GM18498 (cell line): Measurements from ENCODE around the gene TRAPPC1.
A peak's percentile ranks its signal among the peaks of the same experiment; 100 is the strongest.

Experiments used
- ATAC-seq: cut with Tn5 transposase; IDR thresholded peaks from one replicate; pipeline ENCODE4 v1.9.1; 2021; ENCODE audit warnings: mild to moderate bottlenecking, moderate library complexity; ENCODE audit not compliant: unreplicated experiment

Gene TRAPPC1

DNA sequence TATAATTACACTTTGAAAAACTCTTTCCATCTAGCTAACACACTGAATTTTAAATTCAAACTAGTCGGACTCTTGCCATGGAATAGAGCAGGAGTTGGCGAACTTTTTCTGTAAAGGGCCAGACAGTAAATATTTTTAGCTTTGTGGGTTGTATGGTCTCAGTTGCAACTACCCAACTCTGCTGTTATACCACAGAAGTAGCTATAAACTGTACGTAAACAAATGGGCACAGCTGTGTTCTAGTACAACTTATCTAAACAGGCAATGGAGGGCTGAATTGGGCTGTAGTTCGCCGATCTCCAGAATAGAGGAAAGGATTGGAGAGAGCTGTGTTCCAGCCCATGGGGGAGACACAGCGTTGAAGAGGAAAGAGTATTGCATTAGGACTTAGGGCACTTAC, 9.0 kb upstream of the TRAPPC1 start:
- no peak for ATAC-seq

DNA sequence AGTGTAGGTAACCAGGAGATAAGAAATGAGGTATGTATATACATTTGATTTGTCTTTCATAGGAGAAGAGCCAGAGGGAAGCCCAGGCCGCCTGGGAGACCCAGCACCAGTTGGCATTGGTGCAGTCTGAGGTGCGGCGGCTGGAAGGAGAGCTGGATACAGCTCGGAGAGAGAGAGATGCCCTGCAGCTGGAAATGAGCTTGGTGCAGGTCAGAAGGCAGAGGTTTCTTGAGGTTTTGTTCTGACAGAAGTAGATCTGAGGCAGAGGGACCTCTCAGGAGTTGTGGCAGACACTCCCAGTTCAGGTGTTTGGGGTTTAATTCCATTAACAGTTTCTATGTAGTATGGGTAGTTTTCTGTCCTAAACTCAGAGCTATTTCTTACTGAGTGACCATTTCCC, 8.3 kb upstream of the TRAPPC1 start:
- ATAC-seq, result no peak

DNA sequence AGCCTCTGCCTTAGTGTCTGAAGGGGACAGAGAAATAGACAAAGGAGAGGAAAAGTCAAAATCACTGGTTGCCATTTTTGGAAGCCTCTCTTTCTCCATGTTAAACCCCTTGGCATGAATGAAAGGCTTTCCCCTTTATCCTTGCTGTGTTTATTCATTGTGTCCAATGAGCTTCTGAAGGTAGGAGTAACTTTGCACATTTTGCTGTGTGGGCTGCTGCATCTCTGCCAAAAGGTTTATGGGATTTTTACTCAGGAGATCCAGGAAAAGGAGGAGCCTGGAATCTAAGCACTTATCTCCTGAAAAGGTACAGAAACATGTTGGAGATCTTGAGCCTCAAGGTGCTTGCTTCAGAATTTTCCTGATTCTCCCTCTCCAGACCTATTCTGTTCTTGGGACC, 4.1 kb upstream of the TRAPPC1 start:
- ATAC-seq, result no peak

DNA sequence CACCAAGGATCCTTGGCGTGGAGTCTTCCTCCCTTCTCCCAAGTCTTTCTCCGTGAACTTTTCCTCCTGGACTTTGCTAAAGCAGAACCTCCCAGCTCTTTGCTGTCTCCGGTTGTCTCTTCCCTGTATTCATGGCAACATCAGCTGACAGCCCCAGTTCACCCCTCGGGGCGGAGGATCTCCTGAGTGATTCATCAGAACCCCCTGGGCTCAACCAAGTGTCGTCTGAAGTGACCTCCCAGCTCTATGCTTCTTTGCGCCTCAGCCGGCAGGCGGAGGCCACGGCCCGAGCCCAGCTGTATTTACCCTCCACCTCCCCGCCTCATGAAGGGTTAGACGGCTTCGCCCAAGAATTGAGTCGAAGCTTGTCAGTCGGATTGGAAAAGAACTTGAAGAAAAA, 1.2 kb upstream of the TRAPPC1 start:
- no peak for ATAC-seq

DNA sequence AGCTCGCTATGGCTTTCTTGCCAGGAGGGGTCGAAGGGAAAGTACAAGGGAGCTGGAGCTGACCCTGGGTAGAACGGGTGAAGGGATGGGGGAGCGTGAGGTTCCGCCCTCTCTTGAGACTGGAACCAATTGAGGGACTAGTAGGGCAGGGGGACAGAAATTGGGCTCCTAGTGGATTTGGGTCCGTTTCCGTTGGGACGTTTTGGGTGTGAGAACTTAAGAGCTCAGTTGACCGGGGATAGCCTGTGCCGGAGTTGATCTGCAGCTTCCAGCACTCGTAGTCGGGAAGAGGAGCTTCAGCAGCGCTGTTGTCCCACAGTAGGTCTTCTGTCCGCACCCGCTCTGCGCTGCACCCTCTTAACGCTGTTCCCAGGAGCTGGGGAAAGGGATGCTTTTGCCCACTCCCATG, 741 bp upstream of the TRAPPC1 start:
- peak; percentile 6 for ATAC-seq

DNA sequence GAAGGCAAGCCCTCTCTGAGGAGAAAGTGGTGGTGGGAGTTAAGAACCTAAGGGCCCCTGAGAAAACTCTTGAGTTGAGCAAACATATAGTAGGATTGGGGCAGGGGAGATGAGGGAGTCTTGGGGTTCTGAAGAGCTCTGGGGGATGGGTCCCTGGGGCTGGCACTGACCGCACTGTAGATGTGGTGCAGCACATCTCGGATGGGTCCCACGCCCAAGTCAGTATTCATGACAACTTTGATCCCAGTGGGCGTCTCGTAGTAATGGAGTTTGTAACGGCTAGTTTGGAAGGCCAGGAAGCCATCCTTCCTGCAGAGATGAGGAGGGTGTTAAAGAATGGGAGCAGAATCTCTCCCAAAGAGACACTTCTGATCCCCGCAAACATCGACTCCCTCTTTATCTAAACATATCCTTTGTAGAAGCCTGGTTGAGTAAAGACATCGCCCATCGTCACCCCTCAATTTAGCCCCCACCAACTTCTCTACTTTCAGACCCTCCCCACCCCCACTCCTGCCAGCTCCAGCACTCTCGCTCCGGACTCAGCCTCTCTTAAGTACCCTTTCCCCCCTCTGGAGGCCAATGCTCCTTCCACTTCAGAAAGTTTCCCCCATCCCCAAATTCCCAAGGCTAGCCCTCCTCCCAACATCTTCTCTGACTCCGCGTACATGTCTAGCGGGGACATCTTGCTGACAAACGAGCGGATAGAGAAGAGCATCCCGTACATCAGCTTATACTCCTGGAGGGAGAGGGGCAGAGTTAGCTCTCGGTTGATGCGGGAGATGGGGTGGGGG, 710 bp downstream of the TRAPPC1 start:
- no peak for ATAC-seq

DNA sequence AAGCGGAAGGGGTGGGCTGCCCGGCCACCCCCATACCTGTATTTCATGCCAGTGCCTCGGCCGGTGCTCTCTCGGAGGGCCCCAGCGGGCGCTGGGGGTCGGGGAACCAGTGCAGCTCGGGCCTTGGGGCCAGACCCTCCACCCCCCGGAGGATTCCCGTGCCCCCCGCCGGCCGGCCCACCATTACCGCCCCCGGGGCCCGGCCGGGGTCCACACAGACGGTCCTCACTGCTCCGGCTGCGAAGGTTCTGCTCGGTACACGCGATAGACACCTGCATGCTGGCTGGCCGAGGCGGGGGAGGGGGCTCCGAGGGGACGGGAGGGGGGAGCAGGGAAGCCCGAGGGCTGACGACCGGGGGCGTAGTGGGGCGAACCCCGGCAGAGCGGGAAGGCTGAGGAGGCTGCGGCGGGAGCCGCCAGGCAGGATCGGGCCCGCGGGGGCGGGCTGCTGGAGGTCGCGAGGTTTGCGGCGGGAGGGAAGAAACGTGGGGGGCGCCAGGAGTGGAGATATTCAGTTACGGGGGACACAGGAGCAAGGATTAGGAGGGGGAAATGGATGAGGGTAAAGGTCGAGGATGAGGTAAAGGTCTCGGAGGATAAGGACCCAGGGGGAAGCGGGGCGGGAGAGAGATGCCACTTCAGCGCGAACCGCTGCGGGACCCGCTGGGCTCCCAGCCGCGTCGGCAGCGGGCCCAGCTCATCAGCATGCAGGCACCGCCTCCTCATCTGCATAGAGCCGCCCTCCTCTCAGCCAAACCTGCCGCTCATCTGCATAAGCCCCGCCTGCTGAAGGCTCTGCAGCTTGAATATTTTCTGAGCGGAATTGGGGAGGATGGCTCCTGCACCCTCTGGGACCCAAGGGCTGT, 2.4 kb downstream of the TRAPPC1 start, which contains the start of gene KCNAB3:
Gene KCNAB3 (minus strand): TSS at position 699 of the 866 bp plus-strand sequence. CDS start 421 bp downstream, at position 278.
- no peak for ATAC-seq

DNA sequence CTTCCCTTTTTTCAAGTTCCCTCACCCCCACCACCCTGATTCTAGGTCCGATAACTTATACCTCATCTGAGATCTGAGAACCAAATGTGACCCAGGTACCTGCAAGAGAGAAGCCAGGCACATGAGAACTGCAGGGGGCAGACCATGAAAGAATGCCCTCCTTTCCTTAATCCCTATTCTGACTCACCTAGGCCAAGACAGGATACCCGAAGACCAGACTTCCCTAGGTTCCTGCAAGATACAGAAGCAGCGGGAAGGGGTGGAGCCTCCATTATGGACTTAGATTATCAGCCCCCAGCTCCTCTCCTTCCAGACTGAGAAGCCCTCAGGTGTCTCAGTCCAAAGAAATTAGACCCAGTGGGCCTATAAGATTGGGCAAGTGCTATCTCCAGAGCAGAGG, 4.2 kb downstream of the TRAPPC1 start:
- ATAC-seq, result no peak

DNA sequence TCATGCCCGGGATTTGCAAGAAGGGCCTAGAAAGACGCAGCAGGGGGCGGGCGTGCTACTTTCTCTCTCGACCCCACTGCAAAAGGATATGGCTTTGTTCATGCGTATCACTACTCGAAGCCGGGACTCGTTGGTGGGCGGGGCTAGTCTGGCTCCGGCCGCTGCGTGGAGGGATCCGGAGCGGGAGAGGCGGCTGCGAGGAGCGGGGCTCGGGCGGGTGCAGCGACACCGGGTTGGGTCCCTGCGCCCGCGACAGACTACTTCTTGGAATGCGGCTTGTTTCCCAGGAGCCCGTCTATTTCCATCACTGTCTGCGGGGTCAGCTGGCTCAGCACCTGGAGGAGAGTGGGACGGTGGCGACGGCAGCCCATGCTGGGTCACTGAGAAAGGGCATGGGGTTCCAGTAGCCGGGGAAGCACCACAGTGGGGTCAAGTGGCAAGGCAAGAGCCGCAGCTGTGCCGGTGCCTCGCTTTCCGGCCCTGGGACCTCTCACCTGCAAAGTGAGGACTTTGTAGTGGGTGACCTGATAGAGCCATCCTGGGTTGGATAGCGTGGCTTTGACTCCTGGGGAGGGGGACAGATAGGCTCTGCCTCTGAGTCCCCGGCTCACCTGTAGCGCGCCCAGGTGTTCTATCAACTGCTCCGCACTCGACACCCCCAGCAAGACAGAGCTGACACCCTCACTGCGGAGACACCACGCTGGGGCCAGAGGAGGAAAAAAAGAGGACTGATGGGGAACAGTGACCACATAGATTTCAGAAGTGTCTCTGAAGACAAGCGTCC, 8.7 kb downstream of the TRAPPC1 start:
- ATAC-seq, result peak; percentile 51

DNA sequence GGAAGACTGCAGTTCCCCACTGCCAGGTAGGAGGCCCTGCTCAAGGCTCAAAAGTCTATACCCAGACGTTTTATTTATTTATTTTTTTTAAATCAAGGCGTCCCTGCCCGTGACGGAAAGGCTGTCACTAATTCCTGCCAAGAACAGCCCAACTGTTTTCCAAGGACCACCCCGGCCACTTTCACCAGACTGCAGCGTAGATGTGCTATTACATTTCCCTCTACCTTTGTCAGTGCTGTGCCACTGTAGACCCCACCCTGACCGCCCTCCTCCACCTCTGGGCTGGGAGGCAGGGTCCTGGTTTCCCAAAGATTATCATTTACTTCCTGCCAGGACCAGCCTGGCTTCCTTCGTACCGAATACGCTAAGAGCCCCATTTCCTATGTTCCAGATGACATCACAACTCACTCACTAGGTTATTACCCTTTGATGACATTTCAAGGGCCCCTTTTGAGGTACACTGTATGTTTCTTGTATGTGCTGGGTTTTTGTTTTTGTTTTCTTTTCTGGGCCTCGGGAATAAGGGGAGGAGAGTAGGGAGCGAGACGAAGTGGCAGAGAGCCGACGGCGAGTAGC, 9.4 kb downstream of the TRAPPC1 start:
- ATAC-seq, result no peak

DNA sequence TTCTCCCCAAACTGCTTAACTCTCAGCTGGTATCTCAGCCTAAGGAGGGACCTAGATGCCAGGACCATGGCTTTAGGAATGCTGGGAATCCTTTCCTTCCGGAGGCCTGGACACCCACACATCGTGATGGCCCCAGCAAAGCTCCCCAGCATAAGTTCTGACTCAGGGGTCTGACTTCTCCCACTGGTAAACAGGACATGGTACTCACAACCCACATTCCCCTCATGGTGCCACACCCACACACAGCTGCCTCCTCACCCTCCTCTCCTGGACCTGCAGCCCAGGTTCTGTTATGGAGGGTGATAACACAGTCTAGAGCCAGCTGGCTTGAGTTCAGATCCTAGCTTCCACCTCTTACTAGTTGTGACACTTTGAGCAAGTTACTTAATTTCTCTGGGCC, 14.9 kb downstream of the TRAPPC1 start:
- no peak for ATAC-seq

DNA sequence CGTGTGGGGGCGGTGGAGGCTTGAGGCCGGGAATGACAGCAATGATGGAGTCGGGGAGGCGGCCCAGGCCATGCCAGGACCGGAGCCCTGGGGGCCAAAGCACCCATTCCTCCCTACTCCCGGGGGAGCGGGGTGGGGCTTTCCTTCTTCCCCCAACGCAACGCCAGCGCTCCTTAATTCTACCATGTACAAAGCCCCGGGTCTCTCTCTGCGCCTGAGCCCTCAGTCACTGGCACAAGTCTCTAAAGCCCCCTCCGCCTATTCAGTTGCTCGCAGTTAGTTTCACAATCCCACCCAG, 15.4 kb downstream of the TRAPPC1 start:
- no peak for ATAC-seq

DNA sequence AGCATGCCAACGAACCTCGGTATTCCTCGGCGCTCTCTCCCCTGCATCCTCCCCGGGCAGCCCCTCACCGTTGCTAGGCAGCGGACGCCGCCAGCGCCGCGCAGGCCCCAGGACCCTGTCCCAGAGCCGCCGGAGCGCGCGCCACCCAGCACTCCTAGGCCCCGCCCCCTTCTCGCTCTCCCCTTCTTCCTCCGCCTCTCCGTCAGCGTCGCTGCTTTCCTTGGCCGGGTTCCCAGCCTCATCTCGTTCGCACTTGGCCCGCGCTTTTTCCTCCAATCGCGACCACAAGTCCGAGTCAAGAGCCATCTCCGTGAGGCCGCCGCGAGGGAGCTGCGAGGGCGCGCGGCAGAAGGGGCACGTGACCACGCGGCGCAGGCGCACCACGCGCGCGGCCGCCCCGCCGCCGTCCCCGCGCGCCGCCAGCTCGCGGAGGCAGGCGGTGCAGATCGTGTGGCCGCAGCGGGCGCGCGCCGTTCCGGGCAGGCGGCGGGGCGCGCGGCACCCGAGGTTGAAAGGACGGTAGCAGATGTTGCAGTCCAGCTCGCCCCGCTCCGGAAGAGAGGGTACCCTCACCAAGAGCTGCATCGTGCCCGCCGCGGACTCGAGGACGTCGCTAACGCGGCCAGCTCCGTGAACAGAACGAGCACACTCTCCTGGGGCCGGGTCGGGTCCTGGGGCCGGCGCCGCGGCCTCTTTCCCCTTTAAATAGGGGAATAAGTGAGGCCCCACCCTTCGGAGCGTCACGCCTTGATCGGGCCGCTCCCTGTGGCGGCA, 15.9 kb downstream of the TRAPPC1 start, which contains the start of gene RNF227:
Gene RNF227 (minus strand): TSS at position 679 of the 774 bp plus-strand sequence. CDS start 94 bp downstream, at position 585.
- peak; percentile 74 for ATAC-seq

DNA sequence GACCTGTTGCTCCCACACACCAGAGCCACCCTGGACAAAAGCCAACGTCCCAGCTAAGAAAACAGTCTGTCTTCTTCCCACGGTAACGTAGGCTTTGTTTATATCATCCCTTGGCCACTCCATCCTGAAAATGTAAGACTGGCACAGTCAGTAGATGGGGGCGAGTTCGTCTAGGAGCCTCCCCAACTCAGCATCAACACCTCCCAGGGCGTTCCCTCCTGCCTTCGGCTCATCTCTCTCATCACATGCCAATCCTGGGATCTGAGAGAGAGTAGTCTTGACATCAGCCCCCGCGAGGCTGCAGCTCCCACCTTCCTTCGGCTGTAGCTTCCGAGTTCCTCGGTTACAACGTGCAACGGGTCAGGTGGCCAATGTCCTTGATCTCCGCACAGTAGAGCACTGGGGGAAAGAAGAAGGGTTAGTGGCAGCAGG, 16.6 kb downstream of the TRAPPC1 start:
- ATAC-seq, result no peak

DNA sequence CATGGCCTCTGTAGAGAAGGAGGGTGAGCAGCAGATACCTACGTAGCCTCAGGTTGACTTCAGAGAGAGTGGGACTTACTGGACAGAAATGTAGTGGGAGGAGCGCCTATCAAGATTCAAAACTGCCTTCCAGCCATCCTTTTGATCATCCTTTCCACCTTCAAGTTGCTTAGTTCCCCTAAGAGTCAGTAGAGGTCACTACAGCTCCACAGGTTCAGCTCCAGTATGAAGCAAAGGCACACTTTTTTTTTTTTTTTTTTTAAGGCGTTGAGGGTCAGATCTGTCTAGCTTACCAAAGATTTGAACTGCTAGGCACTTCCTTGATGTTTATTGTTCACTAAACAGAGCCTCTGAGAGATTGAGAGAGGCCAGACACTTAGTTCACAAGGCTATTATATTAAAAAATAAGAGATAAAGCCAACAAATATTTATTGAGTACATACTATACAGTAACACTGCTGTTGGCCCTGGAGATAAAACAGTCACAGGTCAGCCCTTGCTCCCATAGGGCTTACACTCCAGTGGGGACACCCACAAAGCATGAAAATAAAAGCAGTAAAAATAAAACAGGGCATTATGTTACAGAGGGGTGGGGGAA, 18.7 kb downstream of the TRAPPC1 start:
- no peak for ATAC-seq

DNA sequence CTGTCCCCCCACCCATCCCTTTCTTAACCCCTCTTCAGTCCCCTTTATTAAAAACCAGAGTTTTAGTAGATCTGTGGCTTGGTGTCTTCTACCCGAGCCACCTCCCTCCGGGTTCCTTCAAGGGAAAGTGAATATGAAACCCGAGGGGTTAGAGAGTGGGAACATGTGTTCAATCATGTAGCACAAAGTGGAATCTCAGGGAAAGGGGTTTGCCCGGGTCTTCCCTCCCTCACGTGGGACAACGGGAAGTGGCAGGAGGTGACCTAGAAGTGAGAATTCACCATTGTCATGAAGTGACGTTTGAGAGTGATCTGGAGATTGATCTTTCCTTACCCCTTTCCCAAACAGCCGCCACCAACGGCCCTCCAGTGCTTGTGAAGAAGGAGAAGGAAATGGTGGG, 20.6 kb downstream of the TRAPPC1 start:
- ATAC-seq, result no peak

DNA sequence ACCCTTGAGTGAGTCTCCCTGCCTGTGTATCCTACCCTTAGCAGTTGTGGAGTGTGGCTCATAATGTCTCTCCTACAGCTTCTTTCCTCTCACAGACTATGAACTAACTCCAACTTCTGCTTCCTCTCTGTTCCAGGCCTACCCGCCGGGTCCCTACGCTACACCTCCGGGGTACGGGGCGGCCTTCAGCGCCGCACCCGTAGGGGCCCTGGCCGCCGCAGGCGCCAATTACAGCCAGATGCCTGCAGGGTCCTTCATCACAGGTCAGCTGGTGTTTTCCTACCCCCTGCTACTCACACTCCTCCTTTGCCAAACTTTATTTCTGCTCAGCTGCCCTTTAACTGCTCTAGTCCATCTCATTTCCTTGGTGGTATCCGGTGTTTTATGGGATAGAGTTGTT, 21.0 kb downstream of the TRAPPC1 start:
- no peak for ATAC-seq

DNA sequence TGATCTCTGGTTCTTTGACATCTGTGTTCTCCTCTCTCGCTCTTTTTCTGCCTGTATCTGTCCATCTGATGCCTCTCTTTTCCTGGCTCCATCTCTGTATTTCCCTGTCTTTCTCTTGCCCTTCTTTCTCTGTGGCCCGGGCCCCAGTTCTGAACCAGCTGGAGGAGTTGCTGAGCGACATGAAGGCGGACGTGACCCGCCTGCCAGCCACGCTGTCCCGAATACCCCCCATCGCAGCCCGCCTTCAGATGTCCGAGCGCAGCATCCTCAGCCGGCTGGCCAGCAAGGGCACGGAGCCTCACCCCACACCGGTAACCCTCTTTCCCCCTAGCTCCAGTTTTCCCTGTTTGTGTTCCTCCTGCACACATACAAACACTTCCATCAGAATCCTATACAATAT, 21.5 kb downstream of the TRAPPC1 start:
- no peak for ATAC-seq

DNA sequence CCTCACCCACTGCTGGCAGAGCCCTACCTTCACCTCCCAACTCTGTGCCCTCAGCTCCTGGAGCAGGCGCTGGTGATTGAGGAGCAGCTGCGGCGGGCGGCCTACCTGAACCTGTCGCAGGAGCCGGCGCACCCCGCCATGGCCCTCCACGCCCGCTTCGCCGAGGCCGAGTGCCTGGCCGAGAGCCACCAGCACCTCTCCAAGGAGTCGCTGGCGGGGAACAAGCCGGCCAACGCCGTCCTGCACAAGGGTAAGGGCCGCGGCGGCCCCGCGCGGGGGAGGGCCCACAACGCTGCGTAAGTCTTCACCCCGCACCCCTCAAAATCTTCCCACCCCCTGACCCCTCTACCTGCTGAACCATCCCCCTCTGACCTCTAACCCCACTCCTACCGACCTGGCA, 22.7 kb downstream of the TRAPPC1 start:
- ATAC-seq, result no peak
